H1 (cell line): ENCODE results near the gene TRAF4. TPM values are rescaled to one million over a fixed set of nuclear protein-coding genes. Genes with fewer than 3 reads are reported as not detected.

ENCODE experiments used
- ASH2L ChIP-seq: fragments of 200-600, 300-600 bp; sonication (generic); IDR thresholded peaks from one replicate; pipeline ENCODE4 v1.7.1; 2017; ENCODE audit warnings: low read length
- ATF2 ChIP-seq: IDR thresholded peaks from 2 replicates; pipeline ENCODE4 v1.6.1; 2012; ENCODE audit warnings: low read length, inconsistent platforms
- CHD7 ChIP-seq: fragments of 300-600 bp; sonication (generic); IDR thresholded peaks from 2 replicates; pipeline ENCODE4 v1.7.1; 2012; ENCODE audit warnings: low read length, moderate library complexity, mild to moderate bottlenecking, inconsistent platforms; ENCODE audit not compliant: insufficient replicate concordance
- CTBP2 ChIP-seq: IDR thresholded peaks from 2 replicates; pipeline ENCODE4 v1.7.0; 2011; ENCODE audit warnings: borderline replicate concordance, mild to moderate bottlenecking, moderate library complexity, mixed read lengths, low read length; ENCODE audit not compliant: insufficient read depth, insufficient read length
- EZH2 ChIP-seq: fragments of 200-600 bp; sonication (generic); IDR thresholded peaks from 2 replicates; pipeline ENCODE4 v1.7.1; 2012; ENCODE audit warnings: low read depth, mild to moderate bottlenecking, moderate library complexity, low read length, inconsistent platforms; ENCODE audit not compliant: severe bottlenecking
- MAFK ChIP-seq: IDR thresholded peaks from 2 replicates; pipeline ENCODE4 v1.6.1; 2012; ENCODE audit warnings: low read depth, mild to moderate bottlenecking, improper control_type of control experiment, low read length
- POLR2AphosphoS5 ChIP-seq: IDR thresholded peaks from 2 replicates; pipeline ENCODE4 v1.6.1; 2011; ENCODE audit warnings: low read depth, low read length
- TAF1 ChIP-seq: IDR thresholded peaks from 2 replicates; pipeline ENCODE4 v1.6.1; 2011; ENCODE audit warnings: mild to moderate bottlenecking, low read depth, low read length
- TBP ChIP-seq: IDR thresholded peaks from 2 replicates; pipeline ENCODE4 v1.6.1; 2011; ENCODE audit warnings: low read depth, low read length, improper control_type of control experiment
- YY1 ChIP-seq: IDR thresholded peaks from 2 replicates; pipeline ENCODE4 v1.6.1; 2011; ENCODE audit warnings: low read depth, mild to moderate bottlenecking, low read length
- polyA plus RNA-seq, 7 experiments: library from polyadenylated mRNA; depleted of rRNA in 3 of 7; stranded (reverse) in 5 of 7; unstranded in 2 of 7; fragments of >200 nt in 5 of 7; fragments of 200-250 nt in 2 of 7; gene quantifications; 1 replicate in 5 of 7; 2 replicates in 1 of 7; 4 replicates in 1 of 7; pipeline versions ENCODE4 v1.2.1 to v1.2.3, GENCODE V29; 2011 to 2013; ENCODE audit warnings: missing spikeins in 2 of 7, mixed read lengths in 2 of 7
- total RNA-seq: library from RNA; stranded (reverse); fragmentation: NEBNext Ultra II Directional; extraction: Animal tissue kit (Norgen Biotek cat#: 25700); gene quantifications from 2 replicates; pipeline ENCODE4 v1.2.1, GENCODE V29; 2021

The TRAF4 gene
- total and polyA plus RNA-seq, 2 of the 8 experiments (the other 6 are each of a cell fraction or from before 2014, with no cell fraction given), result 167 to 170 TPM

DNA sequence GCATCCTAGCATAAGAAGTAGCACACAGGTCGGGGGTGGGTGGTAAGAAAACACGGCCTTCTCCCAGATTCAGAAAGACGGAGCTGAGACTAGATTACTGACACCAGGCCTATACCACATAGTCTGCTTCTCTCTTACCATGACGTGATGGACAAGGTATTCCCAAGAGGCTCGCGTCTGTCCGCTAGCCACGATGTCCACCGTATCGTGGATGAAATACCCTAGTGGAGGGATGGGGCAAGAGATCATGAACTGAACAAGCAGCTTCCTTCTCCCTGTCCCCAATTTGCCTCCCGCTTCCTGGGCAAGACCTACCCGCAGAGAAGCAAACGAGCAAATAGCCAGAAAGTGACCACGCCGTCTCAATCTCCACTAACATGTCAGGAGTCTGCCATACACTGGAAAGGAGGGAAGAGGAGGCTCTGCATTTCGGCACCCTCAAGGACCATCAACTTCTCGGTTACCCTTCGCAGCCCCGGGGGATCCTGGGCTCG is 18.6 kb upstream of the TRAF4 start (continued):
- TF ChIP-seq CHD7 (no peak), ATF2 (no peak), YY1 (no peak), MAFK (no peak), TBP (no peak), ASH2L (peak; percentile 48), CTBP2 (no peak), EZH2 (no peak), POLR2AphosphoS5 (peak; percentile 93; the same call in 1 of the 2 replicates), TAF1 (no peak)
